Natural killer cell treated with Interleukin-12 subunit alpha and Interleukin-12 subunit beta and Interleukin-15 and Interleukin-18, amount 100 ng/mL, for 72 hours (primary cell): Measurements from ENCODE around the gene XRCC1. TPM values are rescaled to one million over a fixed set of nuclear protein-coding genes. Genes with fewer than 3 reads are reported as not detected.
"Not testable (repeated sequence)": the region's sequence is repeated elsewhere in the genome, so short reads cannot be mapped to it uniquely, and the experiment has no call there.

Experiments
- ATAC-seq, 2 donors: fragments of 150-1000 bp; cut with Tn5 transposase in 1 of 2; sonication (Bioruptor Pico), chemical (Tn5 transposase) in 1 of 2; 2 replicates each; pipeline ENCODE4 v1.10.0; 2021
- DNase-seq: peaks from one replicate; pipeline ENCODE4 v3.0.0; 2022; ENCODE audit warnings: low spot score
- H3K27ac Mint-ChIP-seq, 2 donors: 1 replicate in 1 of 2; 2 replicates in 1 of 2; pipeline ENCODE4 v1.8.0; 2022; ENCODE audit warnings: mixed read lengths in 2 of 2, mild to moderate bottlenecking in 1 of 2, moderate library complexity in 1 of 2
- H3K27me3 Mint-ChIP-seq, 2 donors: 1 replicate in 1 of 2; 2 replicates in 1 of 2; pipeline ENCODE4 v1.8.0; 2022; ENCODE audit warnings: mixed read lengths in 2 of 2
- H3K36me3 Mint-ChIP-seq: one replicate; pipeline ENCODE4 v1.8.0; 2022; ENCODE audit warnings: mixed read lengths
- H3K4me1 Mint-ChIP-seq, 2 donors: 1 replicate in 1 of 2; 2 replicates in 1 of 2; pipeline ENCODE4 v1.8.0; 2022; ENCODE audit warnings: low read depth in 2 of 2, mixed read lengths in 2 of 2, mild to moderate bottlenecking in 1 of 2
- H3K4me3 Mint-ChIP-seq: one replicate; pipeline ENCODE4 v1.8.0; 2022; ENCODE audit warnings: mixed read lengths
- H3K9me3 Mint-ChIP-seq: 2 replicates; pipeline ENCODE4 v1.8.0; 2022; ENCODE audit warnings: mixed read lengths
- total RNA-seq, 2 donors: library from RNA; stranded (reverse); gene quantifications; one replicate each; pipeline ENCODE4 v1.2.3, GENCODE V29; 2022

Gene XRCC1
- total RNA-seq, 2 donors from 2014 or later: 29.9 to 47.0 TPM

DNA sequence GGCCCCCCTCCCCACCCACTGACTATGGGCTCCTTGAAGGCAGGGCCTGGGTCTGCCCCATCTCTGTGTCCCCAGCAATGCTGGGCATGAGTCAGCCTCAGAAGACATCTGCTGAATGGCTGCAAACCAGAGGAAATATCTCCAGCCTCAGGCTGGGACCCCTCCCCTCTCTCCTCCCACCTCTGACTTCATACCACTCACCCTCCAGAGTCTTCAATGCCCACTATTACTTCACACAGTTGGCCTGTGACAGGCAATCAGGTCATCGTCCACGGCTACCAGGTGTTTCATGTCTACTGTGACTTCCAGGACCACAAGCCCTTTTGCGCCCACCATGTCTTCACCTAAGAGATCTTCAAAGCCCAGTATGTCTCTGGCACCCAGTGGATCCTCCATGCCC is 36.5 kb upstream of the XRCC1 start, which contains the start of gene SRRM5:
TSS of gene SRRM5 (plus strand) at position 301 of the 400 bp plus-strand sequence. CDS start at position 335, 34 bp downstream.
- DNase-seq: no peak
- Mint-ChIP-seq H3K27ac (peak within 1 kb of the TSS in 1 of 2 donors; percentile 57), H3K27me3 (no peaks in the 10 kb centered on the region), H3K4me3 (no peak within 1 kb of the TSS), H3K9me3 (no peaks in the 10 kb centered on the region), H3K36me3 (no peaks in the 10 kb centered on the region), H3K4me1 (peaks cover 5 to 34% of the 10 kb centered on the region in 2 donors)
- no peak for ATAC-seq

DNA sequence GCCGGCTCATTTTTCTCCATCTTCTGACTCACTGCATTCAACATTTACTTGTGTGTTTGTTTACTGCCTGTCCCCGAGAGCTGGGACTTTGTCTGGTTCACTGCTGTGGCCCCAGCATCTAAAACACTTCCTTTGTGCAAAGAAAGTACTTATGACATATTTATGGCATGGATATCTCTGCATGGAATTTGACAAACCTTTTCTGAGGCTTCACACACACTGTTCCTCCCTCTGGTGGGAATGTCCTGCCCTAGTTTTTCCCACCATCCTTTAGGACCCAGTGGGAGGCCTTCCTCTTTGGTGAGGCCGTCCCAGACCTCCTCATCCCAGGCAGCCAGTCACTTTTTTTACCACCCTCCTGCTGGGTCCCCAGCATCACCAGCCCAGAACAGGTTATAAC is 35.2 kb upstream of the XRCC1 start:
- no peak for ATAC-seq
- peaks cover 5 to 24% of the 10 kb centered on the region in 2 donors for H3K4me1 Mint-ChIP-seq
- H3K36me3 Mint-ChIP-seq: no peaks in the 10 kb centered on the region
- no peaks in the 10 kb centered on the region for H3K9me3 Mint-ChIP-seq
- peak overlapping the region in 1 of 2 donors; percentile 57 for H3K27ac Mint-ChIP-seq
- DNase-seq: no peak
- no peak overlapping the region for H3K4me3 Mint-ChIP-seq
- no peaks in the 10 kb centered on the region for H3K27me3 Mint-ChIP-seq

DNA sequence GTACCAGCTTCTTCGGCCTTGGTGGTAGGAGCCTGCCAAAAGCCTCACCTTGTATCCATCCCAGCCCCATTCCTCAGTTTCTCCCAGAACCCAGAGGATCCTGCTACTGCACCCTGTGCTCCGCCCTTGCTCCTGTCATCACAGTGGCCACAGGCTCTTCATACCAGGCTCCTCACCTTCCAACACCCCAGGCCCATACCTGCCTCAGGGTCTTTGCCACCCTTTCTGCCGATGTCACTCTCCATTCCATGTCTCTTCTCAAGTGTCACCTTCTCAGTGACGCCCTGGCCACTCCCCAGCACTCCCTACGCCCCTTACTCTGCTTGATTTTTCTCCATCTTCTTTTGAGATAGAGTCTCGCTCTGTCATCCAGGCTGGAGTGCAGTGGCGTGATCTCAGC is 34.5 kb upstream of the XRCC1 start:
- ATAC-seq (no peak), DNase-seq (no peak)
- no peak overlapping the region for H3K27ac Mint-ChIP-seq
- peaks cover 5 to 24% of the 10 kb centered on the region in 2 donors for H3K4me1 Mint-ChIP-seq
- H3K9me3 Mint-ChIP-seq: no peaks in the 10 kb centered on the region
- H3K4me3 Mint-ChIP-seq: no peak overlapping the region
- H3K27me3 Mint-ChIP-seq: no peaks in the 10 kb centered on the region
- H3K36me3 Mint-ChIP-seq: no peaks in the 10 kb centered on the region

DNA sequence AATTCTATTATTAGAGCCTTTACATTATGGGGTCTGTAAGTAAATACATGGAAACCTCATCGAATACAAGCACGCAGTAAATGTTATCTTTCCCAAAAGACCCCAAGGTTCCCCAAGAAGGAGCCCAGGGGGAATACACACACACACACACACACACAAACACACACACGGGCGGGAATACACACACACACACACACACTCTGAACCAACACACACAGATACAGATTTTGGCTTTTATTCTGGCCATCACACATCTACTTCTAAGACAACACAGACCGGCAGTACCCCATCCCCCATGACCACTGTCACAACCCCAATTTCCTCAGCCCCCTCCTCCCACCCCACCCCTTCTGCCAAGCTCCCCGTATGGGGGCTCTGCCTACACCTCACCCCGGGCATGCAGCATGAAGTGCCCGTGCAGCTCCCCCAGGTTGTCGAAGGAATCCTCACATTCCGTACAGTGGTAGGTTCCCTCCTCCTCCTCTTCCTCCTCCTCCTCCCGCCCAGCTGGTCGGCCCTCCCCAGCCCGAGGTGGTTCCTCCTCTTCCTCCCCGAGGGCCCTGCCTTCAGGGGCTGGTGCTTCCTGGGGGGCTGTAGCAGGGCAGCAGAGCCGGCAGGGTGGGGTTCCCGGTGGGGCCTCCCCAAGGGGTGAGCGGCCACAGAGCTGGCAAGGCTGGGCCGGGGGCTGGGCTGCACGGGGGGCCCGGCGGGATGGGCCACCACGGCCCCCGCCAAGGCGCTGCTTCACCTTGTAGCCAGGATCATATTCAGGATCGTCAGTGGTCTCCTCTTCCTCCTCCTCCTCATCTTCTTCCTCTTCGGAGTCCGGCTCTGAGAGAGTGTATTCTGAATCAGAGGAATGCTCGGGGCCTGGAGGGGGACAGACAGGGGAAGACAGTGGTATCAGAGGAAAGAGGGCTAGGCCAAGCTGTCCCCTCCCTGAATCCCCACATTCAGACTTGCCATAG is 32.2 kb upstream of the XRCC1 start:
- no peaks in the 10 kb centered on the region for H3K27me3 Mint-ChIP-seq
- H3K4me3 Mint-ChIP-seq: no peak overlapping the region
- no peaks in the 10 kb centered on the region for H3K9me3 Mint-ChIP-seq
- no peaks in the 10 kb centered on the region for H3K36me3 Mint-ChIP-seq
- H3K4me1 Mint-ChIP-seq: peaks cover 5 to 16% of the 10 kb centered on the region in 2 donors
- ATAC-seq (no peak), DNase-seq (no peak)
- no peak overlapping the region for H3K27ac Mint-ChIP-seq

DNA sequence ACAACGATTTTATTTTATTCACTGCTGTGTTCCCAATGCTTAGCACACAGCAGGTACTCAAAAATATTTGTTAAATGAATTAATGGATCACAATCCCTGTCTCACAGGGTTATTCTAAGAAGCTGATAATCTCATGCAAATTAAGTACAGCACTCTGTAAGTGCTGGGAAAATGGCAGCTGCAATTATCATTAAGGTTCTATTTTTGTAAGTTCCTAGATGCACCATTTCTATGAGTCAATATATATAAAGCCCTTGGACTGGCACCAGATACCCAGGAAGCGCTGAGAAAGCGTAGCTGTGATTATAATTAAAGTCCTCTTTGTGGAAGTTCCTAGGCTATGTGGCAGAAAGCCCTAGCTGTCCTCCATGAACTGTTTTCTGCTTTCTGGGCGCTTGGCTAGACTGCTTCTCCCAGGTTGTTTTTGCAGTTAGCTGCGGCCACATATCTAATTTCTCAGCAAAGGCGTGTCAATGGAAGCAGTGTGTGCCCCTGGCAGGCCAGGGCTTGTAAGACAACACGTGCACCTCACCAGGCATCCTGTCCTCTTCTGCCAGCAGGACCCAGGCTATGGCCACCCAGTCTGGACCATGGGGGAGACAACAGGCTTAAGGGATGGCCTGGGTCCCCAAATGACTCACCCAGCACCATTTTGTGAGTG is 31.4 kb upstream of the XRCC1 start:
- Mint-ChIP-seq H3K4me1 (peaks cover 0 to 11% of the 10 kb centered on the region in 2 donors), H3K4me3 (no peak overlapping the region), H3K27ac (peak overlapping the region in 1 of 2 donors; percentile 50), H3K27me3 (no peaks in the 10 kb centered on the region), H3K9me3 (no peaks in the 10 kb centered on the region), H3K36me3 (no peaks in the 10 kb centered on the region)
- DNase-seq (no peak), ATAC-seq (no peak)

DNA sequence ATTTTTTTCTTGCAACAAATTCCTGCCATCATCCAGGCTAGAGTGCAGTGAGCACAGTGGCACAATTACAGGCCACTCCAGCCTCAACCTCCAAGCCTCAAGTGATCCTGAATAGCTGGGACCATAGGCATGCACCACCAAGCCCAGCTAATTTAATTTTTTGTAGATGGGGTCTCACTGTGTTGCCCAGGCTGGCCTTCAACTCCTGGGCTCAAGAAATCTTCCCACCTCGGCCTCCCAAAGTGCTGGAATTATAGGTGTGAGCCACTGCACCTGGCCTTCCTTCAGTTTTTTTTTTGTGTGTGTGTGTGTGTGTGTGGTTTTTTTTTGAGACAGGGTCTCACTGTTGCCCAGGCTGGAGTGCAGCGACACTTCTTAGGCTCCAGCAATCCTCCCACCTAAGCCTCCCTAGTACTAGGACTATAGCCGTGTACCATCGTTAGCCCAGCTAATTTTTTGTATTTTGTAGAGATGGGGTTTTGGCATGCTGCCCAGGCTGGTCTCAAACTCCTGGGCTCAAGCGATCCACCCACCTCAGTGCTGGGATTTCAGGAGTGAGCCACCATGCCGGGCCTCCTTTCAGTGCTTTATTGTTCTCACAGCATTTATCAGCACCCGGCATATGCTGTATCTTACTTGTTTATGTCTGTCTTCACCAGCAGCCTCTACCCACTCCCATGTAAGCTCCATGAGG is 30.7 kb upstream of the XRCC1 start:
- Mint-ChIP-seq H3K9me3 (no peaks in the 10 kb centered on the region), H3K4me1 (peaks cover 0 to 9% of the 10 kb centered on the region in 2 donors), H3K27ac (peak overlapping the region in 1 of 2 donors; percentile 50), H3K27me3 (no peaks in the 10 kb centered on the region), H3K4me3 (no peak overlapping the region), H3K36me3 (no peaks in the 10 kb centered on the region)
- no peak for ATAC-seq
- DNase-seq: no peak

DNA sequence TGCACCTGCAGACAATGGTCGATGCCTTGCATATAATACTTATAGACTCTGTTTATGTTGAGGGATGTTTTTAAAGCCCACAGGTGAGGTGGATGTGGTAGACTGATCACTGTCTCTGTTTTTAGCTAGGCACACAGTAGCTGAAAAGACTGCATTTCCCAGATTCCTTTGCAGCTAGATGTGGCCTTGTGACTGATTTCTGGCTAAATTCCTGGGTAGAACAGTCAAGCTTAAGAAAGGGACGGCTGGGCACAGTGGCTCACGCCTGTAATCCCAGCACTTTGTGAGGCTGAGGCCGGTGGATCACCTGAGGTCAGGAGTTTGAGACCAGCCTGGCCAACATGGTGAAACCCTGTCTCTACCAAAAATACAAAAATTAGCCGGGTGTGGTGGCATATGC is 25.0 kb upstream of the XRCC1 start:
- H3K36me3 Mint-ChIP-seq, H3K27ac Mint-ChIP-seq, H3K27me3 Mint-ChIP-seq, DNase-seq, H3K9me3 Mint-ChIP-seq, ATAC-seq, H3K4me3 Mint-ChIP-seq: not testable (repeated sequence)
- peaks cover 20 to 29% of the 10 kb centered on the region in 2 donors for H3K4me1 Mint-ChIP-seq

DNA sequence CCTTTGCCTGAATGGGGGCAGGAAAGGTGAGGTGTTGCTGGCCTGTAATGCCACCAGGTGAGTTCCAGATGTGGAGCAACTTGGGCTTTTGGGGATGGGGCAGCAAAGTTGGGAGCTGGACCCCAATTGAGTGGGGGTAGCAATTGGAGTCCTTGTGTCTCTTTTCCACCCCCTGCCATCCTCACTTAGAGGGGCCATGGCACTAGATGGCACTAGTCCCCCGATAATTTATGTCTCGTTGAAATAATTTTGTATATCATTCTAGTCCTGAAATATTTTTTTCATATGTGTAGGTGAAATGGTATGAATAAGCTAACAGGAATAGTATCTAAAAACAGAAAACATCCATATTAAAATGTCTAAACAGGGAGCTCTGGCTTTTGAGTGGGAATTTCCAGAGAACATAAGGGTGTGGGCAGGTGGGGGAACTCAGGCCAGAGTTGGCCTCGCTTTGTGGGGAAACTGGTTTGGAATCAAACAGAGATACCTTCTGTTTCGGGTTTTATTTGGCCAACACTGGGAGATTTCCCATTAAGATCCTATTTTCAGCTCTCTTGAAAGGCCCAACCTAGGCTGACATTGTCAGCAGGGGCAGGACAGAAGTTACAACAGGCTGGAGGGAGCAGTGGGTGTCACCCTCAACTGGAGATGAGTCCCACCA is 24.4 kb upstream of the XRCC1 start:
- Mint-ChIP-seq H3K27ac (no peak overlapping the region), H3K27me3 (no peaks in the 10 kb centered on the region), H3K36me3 (no peaks in the 10 kb centered on the region), H3K4me1 (peaks cover 22 to 29% of the 10 kb centered on the region in 2 donors), H3K9me3 (no peaks in the 10 kb centered on the region), H3K4me3 (no peak overlapping the region)
- ATAC-seq (no peak), DNase-seq (no peak)

DNA sequence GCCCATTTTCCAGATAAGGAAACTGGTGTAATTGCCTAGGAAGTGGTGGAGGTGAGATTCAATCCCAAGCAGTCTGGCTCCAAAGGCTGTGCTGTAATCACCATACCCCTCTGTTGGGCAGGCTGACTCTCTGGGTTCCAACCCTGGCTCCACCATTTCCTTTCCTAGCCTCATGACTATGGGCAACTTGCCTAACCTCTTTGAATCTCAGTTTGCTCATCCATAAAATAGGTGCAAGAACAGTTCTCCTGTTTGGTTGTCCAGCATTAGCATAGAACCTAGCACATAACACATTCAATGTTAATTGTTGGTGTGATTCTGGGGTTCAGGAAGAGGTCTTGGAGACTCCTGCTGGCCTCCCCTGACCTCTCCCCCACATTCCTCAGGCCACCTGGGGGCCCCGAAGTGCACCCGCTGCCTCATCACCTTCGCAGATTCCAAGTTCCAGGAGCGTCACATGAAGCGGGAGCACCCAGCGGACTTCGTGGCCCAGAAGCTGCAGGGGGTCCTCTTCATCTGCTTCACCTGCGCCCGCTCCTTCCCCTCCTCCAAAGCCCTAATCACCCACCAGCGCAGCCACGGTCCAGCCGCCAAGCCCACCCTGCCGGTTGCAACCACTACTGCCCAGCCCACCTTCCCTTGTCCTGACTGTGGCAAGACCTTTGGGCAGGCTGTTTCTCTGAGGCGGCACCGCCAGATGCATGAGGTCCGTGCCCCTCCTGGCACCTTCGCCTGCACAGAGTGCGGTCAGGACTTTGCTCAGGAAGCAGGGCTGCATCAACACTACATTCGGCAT is 23.3 kb upstream of the XRCC1 start:
- no peaks in the 10 kb centered on the region for H3K27me3 Mint-ChIP-seq
- no peak for ATAC-seq
- H3K36me3 Mint-ChIP-seq: peaks cover 3% of the 10 kb centered on the region
- peaks cover 26 to 34% of the 10 kb centered on the region in 2 donors for H3K4me1 Mint-ChIP-seq
- peak overlapping the region in 1 of 2 donors; percentile 99 for H3K27ac Mint-ChIP-seq
- no peaks in the 10 kb centered on the region for H3K9me3 Mint-ChIP-seq
- peak overlapping the region; percentile 99 for H3K4me3 Mint-ChIP-seq
- no peak for DNase-seq

DNA sequence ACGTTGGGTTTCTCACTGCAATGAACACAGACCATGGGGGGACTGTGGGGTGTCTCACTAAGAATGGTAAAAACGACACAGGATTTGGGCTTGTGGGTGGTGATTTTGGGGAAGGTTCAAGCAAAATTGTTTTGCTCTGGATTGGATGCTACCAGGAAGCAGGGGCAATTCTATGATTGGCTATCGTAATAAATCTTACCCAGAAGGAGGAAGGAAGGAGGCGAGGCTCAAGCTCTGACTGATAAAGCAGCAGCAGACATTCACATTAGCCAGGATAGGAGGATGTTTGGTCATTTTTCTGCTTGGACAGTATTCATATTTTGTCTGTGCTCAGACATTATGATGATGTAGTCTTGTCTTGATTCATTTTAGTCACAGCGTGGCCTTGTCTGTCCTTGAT is 22.5 kb upstream of the XRCC1 start:
- Mint-ChIP-seq H3K36me3 (peaks cover 6% of the 10 kb centered on the region), H3K9me3 (no peaks in the 10 kb centered on the region), H3K27me3 (no peaks in the 10 kb centered on the region), H3K27ac (peak overlapping the region; percentile 99 to 100), H3K4me3 (peak overlapping the region; percentile 99), H3K4me1 (peaks cover 31 to 40% of the 10 kb centered on the region in 2 donors)
- no peak for DNase-seq
- no peak for ATAC-seq

DNA sequence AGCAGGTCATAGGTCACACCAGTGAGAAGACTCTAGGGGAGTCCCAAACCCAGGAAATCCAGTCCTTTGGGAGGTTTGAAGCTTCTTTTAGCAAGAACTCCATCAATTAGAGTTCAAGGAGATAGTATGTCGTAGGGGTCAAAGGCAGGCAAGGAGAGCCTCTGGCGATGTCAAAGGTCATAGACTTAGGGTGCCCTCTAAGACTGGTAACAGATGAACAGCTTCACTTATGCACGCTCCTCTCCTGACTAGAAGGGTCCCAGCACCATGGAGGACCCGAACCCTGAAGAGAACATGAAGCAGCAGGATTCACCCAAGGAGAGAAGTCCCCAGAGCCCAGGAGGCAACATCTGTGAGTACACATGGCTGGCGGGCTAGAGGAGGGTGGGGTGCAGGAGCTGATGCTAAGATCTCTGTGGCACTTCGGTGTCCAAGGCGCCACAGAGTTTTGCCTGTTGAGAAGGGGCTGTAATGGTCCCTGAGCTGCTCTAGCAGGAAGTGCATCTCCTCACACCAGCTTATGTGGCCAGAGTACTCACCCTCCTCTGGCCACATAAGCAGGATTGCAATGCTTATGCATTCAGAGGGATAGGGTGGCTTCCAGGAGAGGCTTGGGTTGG is 21.6 kb upstream of the XRCC1 start:
- no peak for DNase-seq
- H3K4me1 Mint-ChIP-seq: peaks cover 34 to 40% of the 10 kb centered on the region in 2 donors
- H3K9me3 Mint-ChIP-seq: no peaks in the 10 kb centered on the region
- H3K27me3 Mint-ChIP-seq: no peaks in the 10 kb centered on the region
- ATAC-seq: no peak
- H3K27ac Mint-ChIP-seq: peak overlapping the region; percentile 99 to 100
- H3K36me3 Mint-ChIP-seq: peaks cover 10% of the 10 kb centered on the region
- H3K4me3 Mint-ChIP-seq: peak overlapping the region; percentile 99
